ENCODE results near the gene PDK2.

PDK2 gene

DNA sequence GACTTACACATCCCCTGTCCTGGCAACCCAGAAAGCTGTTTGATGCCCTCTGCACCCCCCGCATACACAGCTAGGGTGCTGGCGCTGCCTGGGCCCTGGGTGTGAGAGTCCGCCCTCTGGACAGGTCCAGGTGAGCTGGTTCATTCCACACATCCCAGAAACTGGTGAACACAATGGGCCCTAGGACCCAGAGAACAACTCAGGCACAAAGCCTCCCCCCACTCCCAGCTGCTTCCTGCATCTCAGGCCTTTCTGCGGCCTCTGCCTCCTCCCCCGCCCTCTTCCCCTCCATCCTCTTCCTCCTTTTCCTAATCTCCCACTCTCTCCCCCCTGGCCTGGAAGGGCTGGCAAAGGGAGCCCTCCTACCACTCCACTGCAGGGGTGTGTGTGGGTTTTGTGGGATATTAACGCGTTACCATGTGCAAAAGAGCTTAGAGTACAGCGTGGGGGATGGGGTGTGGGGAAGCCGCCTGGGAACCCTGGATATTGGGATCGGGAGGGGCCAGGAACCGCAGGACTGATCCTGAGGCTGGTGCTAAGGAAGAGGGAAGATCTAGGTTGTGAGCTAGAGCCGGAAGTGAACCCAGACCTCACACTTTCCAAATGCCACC is 56.9 kb downstream of the PDK2 start:
- peak; percentile 91 for DNase-seq

DNA sequence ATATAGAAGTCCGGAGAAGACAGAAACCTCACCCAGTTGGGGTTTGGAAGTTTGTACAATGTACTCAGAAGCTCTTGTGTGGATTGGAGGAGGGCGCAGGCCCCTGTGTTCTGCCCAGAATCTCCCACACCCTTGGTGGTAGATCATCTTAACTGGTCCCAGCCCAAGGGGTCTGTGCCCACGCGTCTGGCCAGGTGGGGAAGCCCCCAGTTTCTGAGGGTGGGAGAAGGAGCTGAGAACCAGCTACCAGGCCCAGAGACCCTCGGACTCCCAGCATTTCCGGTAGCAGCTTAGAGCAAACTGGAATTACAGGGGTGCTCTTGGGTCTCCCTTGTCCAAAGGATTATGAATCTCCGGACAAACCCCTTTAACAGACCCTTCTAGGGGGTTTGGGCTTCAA is 57.6 kb downstream of the PDK2 start:
- DNase-seq: no peak

DNA sequence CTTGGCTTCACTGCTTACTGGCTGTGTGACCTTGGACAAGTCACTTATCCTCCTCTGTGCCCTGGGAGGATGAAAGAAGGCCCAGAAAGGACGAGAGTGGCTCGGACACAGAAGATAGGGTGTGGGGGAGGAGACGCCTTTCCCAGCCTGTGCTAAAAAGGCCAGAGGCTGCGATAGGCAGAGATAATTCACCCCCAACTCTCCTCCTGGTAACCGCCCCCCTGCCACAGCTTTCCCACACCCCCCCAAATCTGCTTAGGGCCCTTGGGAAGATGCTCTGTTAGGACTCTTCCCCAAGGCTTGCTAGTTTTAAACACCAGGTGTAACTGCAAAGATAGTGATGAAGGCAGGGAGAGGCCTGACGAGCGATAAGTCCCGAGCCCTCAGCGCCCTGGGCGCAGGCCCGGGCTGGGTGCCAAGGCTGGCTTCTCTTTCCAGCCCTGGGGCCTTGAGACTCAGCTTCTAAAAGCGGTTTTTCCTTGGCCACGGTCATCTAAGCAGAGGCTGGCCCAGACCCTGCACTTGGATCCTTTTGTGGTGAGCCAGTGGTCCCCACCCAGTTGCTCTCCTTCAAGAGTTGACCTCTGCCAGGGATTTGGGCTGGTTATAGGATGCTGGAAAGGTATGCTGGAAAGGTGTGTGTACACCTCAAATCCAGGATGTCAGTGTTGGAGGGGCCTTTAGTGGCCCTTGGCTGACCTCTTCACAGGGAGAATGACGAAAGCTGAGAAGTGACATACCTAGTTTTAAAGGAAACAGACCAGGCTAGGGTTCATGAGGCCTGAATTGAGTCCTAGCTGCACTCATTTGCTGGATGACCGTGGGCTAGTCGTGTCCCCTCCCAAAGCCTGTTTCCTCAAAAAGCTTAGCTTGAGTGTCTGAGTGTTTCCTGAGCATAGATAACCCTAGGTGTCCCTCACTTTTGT is 58.8 kb downstream of the PDK2 start:
- DNase-seq: no peak

DNA sequence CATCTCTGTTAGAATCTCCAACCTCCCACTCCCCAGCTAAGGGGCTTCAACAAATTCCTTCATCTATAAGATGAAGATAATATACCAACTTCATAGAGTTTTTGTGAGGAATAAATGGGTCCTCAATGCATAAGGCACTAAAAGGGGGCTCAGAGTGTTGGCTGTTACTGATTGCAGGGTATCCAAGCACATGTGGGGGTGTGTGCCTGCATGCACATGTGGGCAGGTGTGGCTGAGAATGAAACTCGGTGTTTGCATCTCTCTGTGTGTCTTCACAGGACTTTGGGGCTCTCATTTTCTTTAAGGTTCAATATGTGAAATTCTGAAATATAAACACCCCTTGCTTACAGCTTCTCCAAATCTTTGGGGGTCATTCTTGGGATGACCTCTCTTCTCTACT is 59.5 kb downstream of the PDK2 start:
- DNase-seq: no peak

DNA sequence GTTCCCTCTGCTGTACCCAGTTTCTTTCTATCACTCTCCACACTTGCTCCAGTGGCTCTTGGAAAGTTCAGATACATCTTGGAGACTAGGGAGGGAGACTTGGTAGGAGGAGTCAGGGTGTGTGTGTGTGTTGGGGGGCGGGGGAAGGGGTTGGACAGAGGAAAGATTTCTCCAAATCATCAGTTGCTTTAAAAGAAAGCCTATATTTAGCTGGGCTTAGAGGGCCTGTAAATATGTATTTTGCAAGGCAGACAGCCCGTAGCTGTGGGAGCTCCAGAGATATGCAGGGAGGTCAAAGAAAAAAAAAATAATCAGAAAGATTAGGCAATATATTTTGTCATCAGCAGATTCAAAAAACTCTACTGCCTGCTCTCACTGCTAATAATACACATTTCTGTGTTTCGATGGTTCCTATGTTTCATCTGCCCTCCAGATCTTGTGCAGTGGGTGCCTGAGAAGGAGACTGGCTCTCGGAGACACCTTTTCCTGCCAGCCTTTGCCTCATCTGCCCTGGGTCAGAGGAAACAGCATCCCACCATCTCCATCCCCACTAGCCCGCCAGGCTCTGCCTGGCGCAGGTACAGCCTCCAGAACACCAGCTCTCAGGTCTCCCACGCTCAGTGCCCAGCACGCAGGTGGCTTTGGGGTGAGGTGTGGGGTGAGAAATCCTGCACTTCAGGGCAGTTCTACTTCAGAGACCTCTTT is 60.1 kb downstream of the PDK2 start:
- peak; percentile 57 for DNase-seq

DNA sequence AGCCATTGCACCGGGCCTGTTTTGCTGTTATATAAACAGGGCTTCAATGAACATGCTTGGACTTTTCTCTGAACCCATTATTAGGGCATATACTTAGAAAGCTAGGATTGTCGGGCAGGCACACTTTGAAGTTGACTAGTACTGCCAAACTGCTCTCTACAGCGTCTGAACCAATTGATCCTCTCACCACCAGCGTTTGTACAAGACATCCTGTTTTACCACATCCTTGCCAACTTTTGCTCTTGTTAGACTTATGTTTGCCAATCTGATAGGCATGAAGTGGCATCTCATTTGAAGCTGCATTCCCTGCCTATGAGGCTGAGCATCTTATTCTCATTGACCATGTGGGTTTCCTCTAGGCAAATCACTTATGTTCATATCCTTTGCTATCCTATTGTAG is 62.7 kb downstream of the PDK2 start:
- no peak for DNase-seq

DNA sequence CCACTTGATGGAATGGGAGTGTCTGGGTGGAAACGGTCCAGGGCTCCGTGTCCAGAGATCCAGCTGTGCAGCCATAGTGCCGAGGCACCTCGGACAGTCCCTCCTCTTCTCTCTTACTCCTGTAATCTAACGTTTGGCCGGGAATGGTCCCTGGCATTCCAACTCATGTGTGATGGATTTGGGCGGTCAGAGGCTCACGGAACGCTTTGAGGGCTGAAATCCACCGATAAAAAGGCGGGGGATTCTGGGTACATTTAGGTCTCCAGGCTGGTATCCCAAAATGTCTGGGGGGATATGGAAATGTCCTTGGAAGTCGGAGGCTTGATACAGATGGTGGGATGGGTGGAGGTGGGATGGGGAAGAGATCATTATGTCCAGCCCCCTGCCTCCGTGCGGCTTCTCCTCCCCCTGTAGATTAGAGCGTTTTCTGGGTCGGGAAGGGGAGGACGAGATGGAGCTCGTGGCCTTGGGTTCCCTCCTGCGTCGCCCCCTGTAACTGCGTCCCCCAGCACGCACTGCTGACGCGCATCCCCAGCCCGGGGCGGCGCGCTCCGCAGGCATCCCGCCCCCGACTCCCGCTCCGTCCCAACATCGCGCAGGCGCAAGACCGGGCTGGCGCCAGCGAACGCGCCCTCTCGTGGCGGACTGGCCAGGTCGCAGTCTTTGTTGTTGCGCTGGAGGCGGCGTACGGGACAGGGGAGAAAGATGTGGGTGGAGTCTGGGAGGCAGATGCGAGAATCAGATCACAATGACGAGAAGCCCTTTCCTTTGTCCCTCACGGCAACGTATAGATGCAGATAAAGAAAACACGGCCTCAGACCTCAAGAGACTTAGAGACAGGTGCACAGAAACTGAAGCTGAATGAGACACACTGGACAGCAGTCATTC is 66.1 kb downstream of the PDK2 start:
- DNase-seq: peak; percentile 91

Measured in fibroblast of skin of scalp (primary cell).